Bronchus fibroblast of lung (primary cell): ENCODE measurements around the gene IL22. TPM values are rescaled to one million over a fixed set of nuclear protein-coding genes. Genes with fewer than 3 reads are reported as not detected.

Source experiments
- total RNA-seq: library from RNA; depleted of rRNA; stranded (reverse); fragments of >200 nt; gene quantifications from 2 replicates; pipeline ENCODE4 v1.2.3, GENCODE V29; 2015

IL22 gene, protein sequence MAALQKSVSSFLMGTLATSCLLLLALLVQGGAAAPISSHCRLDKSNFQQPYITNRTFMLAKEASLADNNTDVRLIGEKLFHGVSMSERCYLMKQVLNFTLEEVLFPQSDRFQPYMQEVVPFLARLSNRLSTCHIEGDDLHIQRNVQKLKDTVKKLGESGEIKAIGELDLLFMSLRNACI
- total RNA-seq: not detected in 2 replicates

DNA sequence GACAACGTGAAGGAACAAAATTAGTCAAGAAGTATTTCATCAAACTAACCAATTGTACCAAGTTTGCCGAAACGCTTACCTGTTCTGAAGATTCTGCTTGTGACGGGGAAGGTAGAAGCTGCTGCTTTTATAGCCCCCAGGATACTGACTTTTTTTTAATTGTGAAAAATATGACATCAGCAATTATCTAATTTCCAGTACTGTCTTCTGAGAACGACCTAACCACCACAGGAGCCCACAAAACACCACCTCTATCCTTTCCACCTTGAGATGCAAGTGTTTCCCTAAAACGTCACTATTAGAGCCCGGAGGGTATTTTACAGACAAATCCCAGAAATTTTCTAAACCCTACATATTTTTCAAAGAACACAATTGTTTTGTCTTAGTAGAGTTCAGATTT is at the start of gene IL22:
TSS of gene IL22 (minus strand) at position 101 of the 400 bp plus-strand sequence. CDS start 156 bp downstream, outside the sequence.

DNA sequence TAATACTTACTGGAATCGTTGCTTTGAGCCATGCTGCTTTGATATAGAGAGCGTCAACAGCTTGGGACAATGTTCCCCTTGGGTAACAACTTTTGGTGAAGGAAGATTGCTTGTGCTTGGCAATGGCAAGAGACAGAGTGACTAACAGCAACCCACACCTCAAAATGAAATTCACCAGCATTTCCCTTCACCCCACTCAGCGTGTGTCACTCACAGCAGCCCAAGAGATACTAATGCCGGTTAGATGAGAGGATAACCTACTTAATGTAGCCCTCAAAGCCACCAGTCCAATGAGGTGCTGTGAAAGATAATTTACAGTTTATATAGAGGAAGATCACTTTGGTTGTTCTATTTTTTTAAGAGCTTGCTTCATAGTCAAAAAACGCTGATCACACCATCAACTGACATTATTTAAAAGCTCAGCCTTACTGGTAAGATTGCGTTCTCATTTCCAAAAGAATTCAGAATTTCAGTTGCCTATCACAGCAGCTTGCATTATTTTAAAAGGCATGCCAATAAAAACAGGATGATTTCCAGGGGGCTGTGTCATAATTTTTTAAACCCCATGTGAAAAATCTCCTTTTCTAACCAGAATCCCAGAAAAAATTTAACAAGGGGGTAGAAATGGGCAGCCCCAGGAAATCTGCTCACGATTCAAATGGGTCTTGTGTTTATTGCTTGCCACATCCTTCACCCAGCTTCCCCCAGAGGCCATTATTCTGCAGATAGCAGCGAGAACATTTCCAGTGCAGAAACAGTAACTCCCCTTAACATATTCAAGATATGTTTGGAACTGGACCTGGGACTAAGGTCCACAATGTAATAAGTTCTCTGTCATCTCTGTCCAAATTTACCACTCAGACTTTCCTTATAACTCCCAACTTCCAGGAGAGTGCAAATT is 27.6 kb downstream of the IL22 start, which contains the start of gene IL26:
TSS of gene IL26 (minus strand) at position 235 of the 901 bp plus-strand sequence. CDS start at position 181, 54 bp downstream.

Other genes starting within 250 kb of the IL22 start
- gene IFNG, start 93.9 kb downstream of the IL22 start, total RNA-seq: not detected in 2 replicates
- not detected in 2 replicates for gene IL26, start 27.8 kb downstream of the IL22 start, total RNA-seq
- 7.0 and 8.2 TPM in 2 replicates for gene MDM1, start 78.8 kb upstream of the IL22 start, total RNA-seq